DOHH2 (cell line): ENCODE measurements around the gene EVC.

Experiments used
- CTCF ChIP-seq: fragments of 200-600 bp; sonication (generic); IDR thresholded peaks from one replicate; pipeline ENCODE4 v1.5.1; 2014; ENCODE audit warnings: antibody characterized with exemption, mild to moderate bottlenecking, low read depth, low read length; ENCODE audit not compliant: poor library complexity, severe bottlenecking
- EZH2phosphoT487 ChIP-seq: fragments of 200-600 bp; sonication (generic); IDR thresholded peaks from 2 replicates; pipeline ENCODE4 v1.6.1; 2017; ENCODE audit warnings: borderline replicate concordance, mild to moderate bottlenecking, antibody characterized with exemption, low read length, moderate library complexity, mixed read lengths

- no peak for TF ChIP-seq CTCF
- no peak for TF ChIP-seq EZH2phosphoT487
Observed at GRCh38 chr4:5755161-5755560, 44.2 kb downstream of the EVC start.
